Activated CD4-positive, alpha-beta T cell treated with anti-CD3 and anti-CD28 coated beads, Interleukin-2, Interleukin-4, amounts not matched to agents 100 ng/mL and 50 ng/mL, durations not matched to agents 16 hours and 8 hours (primary cell): Measurements from ENCODE around the gene TPD52L1.
"Not testable (repeated sequence)": the region's sequence is repeated elsewhere in the genome, so short reads cannot be mapped to it uniquely, and the experiment has no call there.

Experiments used
- DNase-seq: peaks from one replicate; pipeline ENCODE4 v3.0.0-alpha.2; 2020; ENCODE audit warnings: low spot score

The TPD52L1 gene, protein sequence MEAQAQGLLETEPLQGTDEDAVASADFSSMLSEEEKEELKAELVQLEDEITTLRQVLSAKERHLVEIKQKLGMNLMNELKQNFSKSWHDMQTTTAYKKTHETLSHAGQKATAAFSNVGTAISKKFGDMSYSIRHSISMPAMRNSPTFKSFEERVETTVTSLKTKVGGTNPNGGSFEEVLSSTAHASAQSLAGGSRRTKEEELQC

GRCh38 chr6:125153391-125154117, at the start of gene TPD52L1:
TSS of gene TPD52L1 (plus strand) at chr6:125153773. CDS start at chr6:125153952, 179 bp downstream.
- peak; percentile 64 for DNase-seq

DNA sequence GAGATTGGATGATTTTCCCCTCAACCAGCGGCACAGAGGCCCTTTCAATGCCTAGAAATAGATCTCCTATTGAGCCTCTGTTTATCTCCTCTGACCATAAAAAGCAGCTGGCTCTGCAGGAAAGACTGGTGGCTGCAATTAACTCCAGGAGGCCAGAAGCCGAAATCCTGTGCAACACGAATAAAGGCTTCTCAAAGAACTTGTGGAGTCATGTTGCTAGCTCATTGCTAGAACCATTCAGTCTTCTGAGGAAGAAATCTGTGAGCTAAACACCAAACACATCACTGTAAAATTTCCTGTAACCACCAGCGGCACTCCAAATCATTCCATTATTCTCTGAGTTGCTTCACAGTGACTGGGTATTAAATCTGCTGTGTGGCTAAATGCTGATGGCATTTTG, 49.1 kb upstream of the TPD52L1 start:
- no peak for DNase-seq

DNA sequence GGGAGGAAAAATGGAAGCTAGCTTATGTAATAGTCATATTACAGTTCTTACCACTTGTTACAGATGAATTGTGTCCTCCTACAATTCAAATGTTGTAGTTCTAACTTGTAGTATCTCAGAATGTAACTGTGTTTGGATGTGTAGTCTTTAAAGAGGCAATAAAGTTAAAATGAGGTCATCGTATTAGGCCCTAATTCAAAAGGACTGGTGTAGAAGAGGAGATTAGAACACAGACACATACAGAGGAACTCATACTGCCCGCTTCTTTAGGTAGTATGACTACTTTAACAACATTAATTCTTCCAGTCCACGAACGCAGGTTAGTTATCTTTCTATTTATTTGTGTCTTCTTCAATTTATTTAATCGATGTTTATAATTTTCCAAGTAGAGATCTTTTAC, 46.5 kb upstream of the TPD52L1 start:
- no peak for DNase-seq

- no peak for DNase-seq
Measured at GRCh38 chr6:125107896-125108295, 45.7 kb upstream of the TPD52L1 start.

DNA sequence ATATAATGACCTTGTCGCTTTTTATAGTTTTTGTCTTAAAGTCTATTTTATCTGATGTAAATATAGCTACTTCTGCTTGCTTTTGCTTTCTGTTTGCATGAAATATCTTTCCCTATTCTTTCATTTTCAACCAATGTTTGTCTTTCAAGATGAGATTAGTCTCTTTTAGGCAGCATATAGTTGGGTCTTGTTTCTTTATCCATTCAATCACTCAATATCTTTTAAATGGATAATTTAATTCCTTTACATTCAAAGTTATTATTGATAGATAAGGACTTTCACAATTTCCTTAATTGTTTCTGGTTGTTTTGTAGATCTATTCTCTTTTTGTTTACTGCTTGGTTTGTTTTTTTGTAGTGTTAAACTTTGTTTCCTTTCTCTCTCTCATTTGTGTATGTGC, 43.5 kb upstream of the TPD52L1 start:
- no peak for DNase-seq

DNA sequence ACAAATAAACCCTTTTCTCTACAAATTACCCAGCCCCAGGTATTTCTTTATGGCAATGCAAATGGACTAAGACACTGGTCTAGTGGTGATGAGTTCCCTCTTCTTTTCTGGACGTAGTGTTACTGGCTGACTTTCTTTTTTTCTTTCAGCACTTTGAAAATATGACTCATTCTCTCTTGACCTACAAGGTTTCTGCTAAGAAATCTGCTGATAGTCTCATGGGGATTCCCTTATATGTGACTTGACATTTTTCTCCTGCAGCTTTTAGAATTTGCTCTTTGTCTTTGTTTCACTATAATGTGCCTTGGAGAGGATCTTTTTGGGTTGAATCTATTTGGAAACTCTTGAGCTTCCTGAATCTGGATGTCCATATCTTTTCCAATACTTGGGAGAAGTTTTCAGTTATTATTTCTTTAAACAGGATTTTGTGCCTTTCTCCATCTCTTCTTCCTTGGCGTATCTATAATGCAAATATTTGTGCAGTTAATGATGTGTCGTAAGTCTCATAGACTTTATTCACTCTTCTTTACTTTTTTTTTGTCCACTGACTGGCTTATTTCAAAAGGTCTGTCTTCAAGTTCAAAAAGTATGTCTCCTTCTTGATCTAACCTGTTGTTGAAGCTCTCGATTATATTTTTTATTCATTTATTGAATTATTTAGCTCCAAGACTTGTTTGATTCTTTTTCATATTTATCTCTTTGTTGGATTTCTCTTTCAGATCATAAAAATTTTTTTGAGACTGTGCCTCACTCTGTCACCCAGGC, 42.2 kb upstream of the TPD52L1 start:
- no peak for DNase-seq

DNA sequence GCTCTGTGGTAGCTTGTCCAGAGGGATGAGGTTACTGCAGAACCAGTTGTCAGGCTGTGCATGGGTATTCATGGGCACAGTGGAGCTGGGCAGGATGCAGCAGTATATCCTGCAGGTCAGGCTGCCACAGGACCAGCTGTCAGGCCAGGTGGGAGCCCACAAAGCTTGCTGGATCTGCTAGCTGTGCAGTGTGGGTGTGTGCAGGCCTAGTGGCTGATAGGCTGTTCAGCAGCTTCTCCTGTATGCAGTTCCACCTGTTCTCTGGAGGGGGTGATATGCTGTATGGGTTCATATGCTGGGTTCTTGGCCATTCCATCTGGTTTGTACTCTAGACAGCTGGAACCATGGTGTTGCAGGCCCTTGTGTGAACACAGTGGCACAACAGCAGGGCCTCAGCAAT, 40.6 kb upstream of the TPD52L1 start:
- no peak for DNase-seq

GRCh38 chr6:125114248-125114858, 39.2 kb upstream of the TPD52L1 start:
- peak; percentile 36 for DNase-seq

GRCh38 chr6:125116170-125116569, 37.4 kb upstream of the TPD52L1 start:
- DNase-seq: no peak

DNA sequence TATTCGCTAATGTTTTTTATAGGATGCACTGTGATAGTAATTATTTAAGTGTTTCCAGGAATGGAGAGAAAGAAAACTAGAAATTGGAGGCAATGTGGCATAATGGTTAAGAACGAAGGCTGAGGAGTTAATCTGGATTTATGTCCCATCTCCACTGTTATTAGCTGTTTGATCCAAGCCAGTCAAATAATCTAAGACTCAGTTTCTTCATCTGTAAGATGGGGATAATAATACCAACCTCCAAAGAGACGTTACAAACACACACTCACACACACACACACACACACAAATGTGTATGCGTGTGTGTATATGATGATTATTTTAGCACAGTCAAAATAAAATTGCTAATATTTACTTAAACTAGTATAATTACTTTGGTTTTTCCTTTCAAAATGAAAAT, 36.9 kb upstream of the TPD52L1 start:
- no peak for DNase-seq

DNA sequence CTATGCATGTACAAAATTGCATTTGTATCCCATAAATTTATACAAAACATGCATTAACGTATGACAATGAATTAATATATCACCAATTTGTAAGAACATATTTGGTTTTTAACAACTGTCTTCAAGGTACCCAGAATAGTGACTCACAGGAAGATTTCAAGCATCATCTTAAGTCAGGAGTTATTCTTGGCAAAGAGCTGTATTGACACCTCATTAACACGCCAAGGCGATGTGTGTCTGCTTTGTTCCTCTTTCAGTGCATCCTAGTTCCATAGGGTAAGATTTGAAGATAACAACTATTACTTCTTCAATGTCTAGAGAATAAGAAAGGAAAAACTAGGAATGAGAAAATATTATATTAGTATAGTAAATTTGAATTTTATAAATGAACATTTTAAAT, 35.8 kb upstream of the TPD52L1 start:
- no peak for DNase-seq

DNA sequence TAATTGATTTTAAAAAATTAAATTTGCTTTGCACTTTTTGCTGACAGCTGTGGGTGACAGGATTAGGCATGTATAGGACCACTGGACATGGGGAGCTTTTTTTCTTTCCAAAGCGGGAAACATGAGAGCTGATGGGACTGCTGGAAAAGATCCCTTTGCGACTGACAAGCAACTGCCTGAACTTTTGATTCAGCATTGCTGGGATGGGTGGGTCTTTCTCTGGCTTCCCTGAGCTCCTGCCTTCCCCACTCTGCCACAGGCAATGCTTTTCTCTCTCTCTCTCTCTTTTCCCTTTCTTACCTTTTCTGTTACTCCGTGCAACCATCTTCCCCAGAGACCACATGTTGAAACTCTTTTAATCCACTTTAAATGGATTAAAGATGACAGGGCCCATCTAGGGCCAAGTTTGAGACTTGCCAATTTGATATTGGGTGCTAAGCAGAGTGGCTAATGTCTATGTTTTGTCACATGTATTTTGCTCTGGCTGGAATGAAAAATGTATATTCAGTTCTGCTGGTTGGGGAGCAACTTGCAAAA, 33.5 kb upstream of the TPD52L1 start:
- DNase-seq: no peak

DNA sequence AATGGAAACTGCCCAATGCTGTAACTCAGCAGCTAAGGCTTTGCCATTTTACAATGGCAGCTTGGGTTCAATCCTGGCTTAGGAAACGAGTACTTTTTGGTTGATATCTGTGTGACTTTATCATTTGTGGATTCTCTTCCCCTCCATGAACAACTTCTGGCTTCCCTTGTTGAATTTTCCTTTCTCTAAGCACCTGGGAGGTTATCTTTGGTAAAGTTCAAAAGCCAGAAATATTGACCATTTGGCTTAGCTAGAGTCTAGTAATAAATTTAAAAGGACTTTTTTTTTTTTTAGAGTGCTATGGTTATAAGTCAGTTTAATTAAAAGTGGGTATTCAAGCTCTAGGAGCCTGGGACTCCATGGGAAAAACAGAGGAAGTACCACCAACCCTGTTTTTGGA, 31.7 kb upstream of the TPD52L1 start:
- no peak for DNase-seq

DNA sequence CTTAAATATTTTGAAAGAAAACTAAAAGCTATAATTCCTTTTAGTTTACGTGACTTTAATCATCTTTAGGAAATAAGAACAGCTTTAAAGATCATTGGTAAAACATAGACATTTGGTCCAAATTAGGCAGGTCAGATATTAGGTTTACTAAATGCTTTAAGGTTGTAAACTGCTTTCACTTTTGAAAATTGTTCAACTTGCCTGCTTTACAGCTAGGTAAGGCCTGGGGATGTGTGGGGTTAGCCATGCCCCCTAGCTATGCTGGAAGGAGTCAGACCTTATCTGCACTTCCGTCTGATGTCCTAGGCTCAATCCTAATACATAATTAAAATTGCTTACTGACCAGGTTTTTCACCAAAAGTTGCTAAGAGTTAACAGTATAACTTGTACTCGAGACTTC, 30.5 kb upstream of the TPD52L1 start:
- DNase-seq: no peak

- no peak for DNase-seq
Measured at GRCh38 chr6:125123468-125124048, 30.0 kb upstream of the TPD52L1 start.

DNA sequence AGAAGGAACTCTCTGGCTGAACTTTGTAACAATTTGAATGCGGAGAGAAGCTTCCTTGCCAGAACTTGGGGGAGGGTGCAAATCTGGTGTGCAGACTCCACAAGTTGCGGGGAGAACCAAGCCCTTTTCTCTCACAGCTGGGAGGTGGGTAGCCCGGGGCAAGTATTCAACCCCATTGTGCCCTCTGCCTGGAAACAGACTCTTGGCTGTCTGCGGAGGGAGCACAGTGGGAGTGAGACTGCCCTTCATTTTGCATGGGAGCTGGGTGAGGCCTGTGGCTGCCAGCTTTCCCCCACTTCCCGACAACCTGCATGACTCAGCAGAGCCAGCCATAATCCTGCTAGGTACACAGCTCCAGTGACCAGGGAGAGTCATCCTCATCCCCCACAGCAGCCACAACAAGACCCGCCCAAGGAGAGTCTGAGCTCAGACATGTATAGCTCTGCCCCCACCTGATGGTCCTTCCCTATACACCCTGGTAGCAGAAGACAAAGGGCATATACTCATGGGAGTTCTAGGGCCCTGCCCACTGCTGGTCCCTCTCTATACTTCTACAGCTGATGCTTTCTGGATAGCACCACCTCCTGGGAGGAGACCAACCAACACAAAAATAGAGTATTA, 29.4 kb upstream of the TPD52L1 start:
- DNase-seq: no peak

GRCh38 chr6:125125856-125126255, 27.7 kb upstream of the TPD52L1 start:
- not testable (repeated sequence) for DNase-seq

DNA sequence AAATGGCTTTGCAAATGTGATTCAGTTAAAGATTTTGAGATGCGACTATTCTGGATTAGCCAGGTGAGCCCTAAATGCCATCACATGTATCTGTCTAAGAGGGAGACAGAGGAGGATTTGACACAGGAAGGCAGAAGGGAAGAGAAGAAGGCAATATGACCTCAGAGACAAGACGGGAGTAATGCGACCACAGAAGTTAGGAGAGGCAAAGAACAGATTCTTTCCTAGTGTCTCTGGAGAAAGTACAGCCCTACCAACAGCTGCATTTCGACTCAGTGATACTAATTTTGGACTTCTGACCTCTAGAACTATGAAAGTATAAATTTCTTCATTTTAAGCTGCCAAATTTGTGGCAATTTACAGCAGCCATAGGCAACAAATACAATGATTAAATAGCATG, 24.2 kb upstream of the TPD52L1 start:
- DNase-seq: no peak

- DNase-seq: no peak
Measured at GRCh38 chr6:125132058-125132457, 21.5 kb upstream of the TPD52L1 start.

DNA sequence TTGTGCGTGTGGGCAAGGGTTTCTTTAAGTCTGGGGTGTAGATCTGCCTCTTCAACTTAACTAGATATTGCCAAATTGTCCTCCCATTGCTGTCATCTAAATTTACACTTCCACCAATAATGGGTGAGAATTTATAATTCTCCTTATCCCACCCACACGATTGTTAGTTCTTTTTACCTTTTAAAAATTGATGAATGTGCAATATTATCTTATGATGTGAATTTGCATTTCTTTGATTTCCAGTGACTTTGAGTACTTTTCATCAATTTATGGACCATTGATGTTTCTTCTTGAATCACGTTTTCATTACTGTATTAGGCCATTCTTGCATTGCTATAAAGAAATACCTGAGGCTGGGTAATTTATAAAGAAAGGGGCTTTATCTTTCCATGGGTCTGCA, 17.2 kb upstream of the TPD52L1 start:
- DNase-seq: no peak

- no peak for DNase-seq
Measured at GRCh38 chr6:125138083-125138482, 15.5 kb upstream of the TPD52L1 start.

DNA sequence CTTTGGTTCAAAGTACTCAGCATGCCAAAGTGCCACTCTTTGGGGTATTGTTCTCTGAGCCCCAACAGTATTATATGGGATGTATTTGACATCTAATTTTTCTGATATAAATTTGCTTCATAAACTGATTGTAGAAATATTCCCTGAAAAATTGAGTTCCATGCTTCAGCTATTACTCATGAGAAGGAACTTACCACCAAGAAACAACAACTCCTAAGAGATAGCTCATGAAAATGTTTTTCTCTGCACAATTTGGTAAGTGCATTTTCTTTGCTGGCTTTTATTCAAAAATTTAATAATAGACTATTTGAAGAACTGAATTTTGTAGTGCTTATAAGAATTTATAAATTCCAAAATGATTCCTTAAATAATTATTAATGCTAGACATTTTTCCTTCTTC, 12.8 kb upstream of the TPD52L1 start:
- DNase-seq: no peak
